Measurements from ENCODE around the gene TBC1D13. TPM values are rescaled to one million over a fixed set of nuclear protein-coding genes. Genes with fewer than 3 reads are reported as not detected.
"Not testable (repeated sequence)": the region's sequence is repeated elsewhere in the genome, so short reads cannot be mapped to it uniquely, and the experiment has no call there.

The TBC1D13 gene
- total RNA-seq, 1 donor from 2014 or later: 16.6 TPM

- ATAC-seq (ENCODE audit: poor library complexity) (no peak), DNase-seq (peak; percentile 37)
- intact Hi-C loops (cut with DNase I): no loop called here
Measured at GRCh38 chr9:128835246-128836210, 48.5 kb downstream of the TBC1D13 start.

GRCh38 chr9:128836509-128837145, 49.6 kb downstream of the TBC1D13 start:
- ATAC-seq (ENCODE audit: poor library complexity) (no peak), DNase-seq (peak; percentile 23)
- intact Hi-C loops (cut with DNase I): no loop called here

- intact Hi-C loops (cut with DNase I): no loop called here
- ATAC-seq (ENCODE audit: poor library complexity) (no peak), DNase-seq (peak; percentile 11)
Measured at GRCh38 chr9:128838338-128838737, 51.3 kb downstream of the TBC1D13 start.

GRCh38 chr9:128840524-128840923, 53.5 kb downstream of the TBC1D13 start:
- no peak for ATAC-seq (ENCODE audit: poor library complexity)
- intact Hi-C loops (cut with DNase I): no loop called here
- DNase-seq: no peak

GRCh38 chr9:128841694-128842492, 54.8 kb downstream of the TBC1D13 start:
- ATAC-seq (ENCODE audit: poor library complexity) (no peak), DNase-seq (peak; percentile 16)
- intact Hi-C loops (cut with DNase I): no loop called here

- DNase-seq; intact Hi-C loops (cut with DNase I); ATAC-seq (ENCODE audit: poor library complexity): not testable (repeated sequence)
Measured at GRCh38 chr9:128843171-128843570, 56.1 kb downstream of the TBC1D13 start.

- intact Hi-C loops (cut with DNase I): no loop called here
- DNase-seq (peak; percentile 17), ATAC-seq (ENCODE audit: poor library complexity) (no peak)
Measured at GRCh38 chr9:128845186-128845931, 58.3 kb downstream of the TBC1D13 start.

- DNase-seq (peak; percentile 1), ATAC-seq (ENCODE audit: poor library complexity) (no peak)
- intact Hi-C loops (cut with DNase I): no loop called here
Measured at GRCh38 chr9:128846680-128847030, 59.6 kb downstream of the TBC1D13 start.

- ATAC-seq (ENCODE audit: poor library complexity) (no peak), DNase-seq (no peak)
- intact Hi-C loops (cut with DNase I): no loop called here
Measured at GRCh38 chr9:128847803-128848202, 60.8 kb downstream of the TBC1D13 start.

- intact Hi-C loops (cut with DNase I); ATAC-seq (ENCODE audit: poor library complexity): not testable (repeated sequence)
- DNase-seq: peak; percentile 4
Measured at GRCh38 chr9:128851024-128851423, 64.0 kb downstream of the TBC1D13 start.

GRCh38 chr9:128851779-128852600, 64.9 kb downstream of the TBC1D13 start:
- intact Hi-C loops (cut with DNase I); ATAC-seq (ENCODE audit: poor library complexity): not testable (repeated sequence)
- DNase-seq: peak; percentile 31

GRCh38 chr9:128852646-128853045, 65.6 kb downstream of the TBC1D13 start:
- intact Hi-C loops (cut with DNase I); ATAC-seq (ENCODE audit: poor library complexity); DNase-seq: not testable (repeated sequence)

- DNase-seq; ATAC-seq (ENCODE audit: poor library complexity); intact Hi-C loops (cut with DNase I): not testable (repeated sequence)
Measured at GRCh38 chr9:128854454-128854853, 67.4 kb downstream of the TBC1D13 start.

GRCh38 chr9:128858476-128858875, 71.4 kb downstream of the TBC1D13 start:
- ATAC-seq (ENCODE audit: poor library complexity); intact Hi-C loops (cut with DNase I): not testable (repeated sequence)
- peak; percentile 4 for DNase-seq
